GM12878 (cell line): ENCODE measurements around the gene NCKIPSD. TPM values are rescaled to one million over a fixed set of nuclear protein-coding genes. Genes with fewer than 3 reads are reported as not detected.

Experiments
- BMI1 ChIP-seq: fragments of 450-650 bp; IDR thresholded peaks from 2 replicates; pipeline ENCODE4 v1.6.1; 2016; ENCODE audit warnings: mild to moderate bottlenecking, moderate library complexity, borderline replicate concordance
- CHD4 ChIP-seq: fragments of 200-600 bp; sonication (generic); IDR thresholded peaks from 2 replicates; pipeline ENCODE4 v1.6.1; 2016; ENCODE audit warnings: mild to moderate bottlenecking
- IKZF2 ChIP-seq, 2 experiments: fragments of 450-650 bp; IDR thresholded peaks; 2 replicates each; pipeline ENCODE4 v1.6.1; 2017; ENCODE audit warnings: mild to moderate bottlenecking in 2 of 2, moderate library complexity in 2 of 2
- JUNB ChIP-seq: IDR thresholded peaks from 2 replicates; pipeline ENCODE4 v1.6.1; 2016; ENCODE audit warnings: antibody characterized with exemption, mild to moderate bottlenecking
- KLF5 ChIP-seq: fragments of 450-650 bp; IDR thresholded peaks from 2 replicates; pipeline ENCODE4 v1.6.1; 2014; ENCODE audit warnings: mild to moderate bottlenecking; ENCODE audit not compliant: partially characterized antibody
- LARP7 ChIP-seq: fragments of 450-650 bp; IDR thresholded peaks from 2 replicates; pipeline ENCODE4 v1.6.1; 2017; ENCODE audit warnings: mild to moderate bottlenecking
- MEF2A ChIP-seq: IDR thresholded peaks from 2 replicates; pipeline ENCODE4 v1.6.1; 2011; ENCODE audit warnings: low read depth, mild to moderate bottlenecking, low read length, moderate library complexity; ENCODE audit not compliant: insufficient read depth
- NFXL1 ChIP-seq: fragments of 450-650 bp; IDR thresholded peaks from 2 replicates; pipeline ENCODE4 v1.6.1; 2017; ENCODE audit warnings: antibody characterized with exemption, mild to moderate bottlenecking, borderline replicate concordance
- NFYB ChIP-seq: IDR thresholded peaks from 2 replicates; pipeline ENCODE4 v1.6.1; 2011; ENCODE audit warnings: low read depth, mild to moderate bottlenecking, low read length, improper control_type of control experiment, moderate library complexity; ENCODE audit not compliant: insufficient read depth
- PML ChIP-seq: IDR thresholded peaks from 2 replicates; pipeline ENCODE4 v1.6.1; 2012; ENCODE audit warnings: low read length, inconsistent platforms
- RCOR1 ChIP-seq: conservative IDR thresholded peaks from 2 replicates; pipeline ENCODE4 v1.6.1; 2012; ENCODE audit warnings: low read depth, low read length, improper control_type of control experiment
- SIX5 ChIP-seq: IDR thresholded peaks from 2 replicates; pipeline ENCODE4 v1.6.1; 2011; ENCODE audit warnings: mild to moderate bottlenecking, low read depth, low read length, moderate library complexity; ENCODE audit not compliant: severe bottlenecking
- SMAD1 ChIP-seq: fragments of 450-650 bp; IDR thresholded peaks from 2 replicates; pipeline ENCODE4 v1.6.1; 2018; ENCODE audit warnings: mild to moderate bottlenecking, low read depth; ENCODE audit not compliant: partially characterized antibody
- SREBF2 ChIP-seq: IDR thresholded peaks from 2 replicates; pipeline ENCODE4 v1.6.1; 2012; ENCODE audit warnings: mild to moderate bottlenecking, low read length
- SRF ChIP-seq, 2 experiments: IDR thresholded peaks; 2 replicates each; pipeline ENCODE4 v1.6.1; 2011; ENCODE audit warnings: low read depth in 2 of 2, low read length in 2 of 2, mild to moderate bottlenecking in 1 of 2, moderate library complexity in 1 of 2
- TBL1XR1 ChIP-seq: IDR thresholded peaks from 2 replicates; pipeline ENCODE4 v1.6.1; 2012; ENCODE audit warnings: low read depth, low read length, improper control_type of control experiment
- WRNIP1 ChIP-seq: IDR thresholded peaks from 2 replicates; pipeline ENCODE4 v1.6.1; 2011; ENCODE audit warnings: low read depth, low read length, improper control_type of control experiment, borderline replicate concordance
- ZNF217 ChIP-seq: fragments of 450-650 bp; IDR thresholded peaks from 2 replicates; pipeline ENCODE4 v1.6.1; 2017; ENCODE audit warnings: antibody characterized with exemption, mild to moderate bottlenecking
- ZSCAN29 ChIP-seq: fragments of 450-650 bp; IDR thresholded peaks from 2 replicates; pipeline ENCODE4 v1.6.1; 2017; ENCODE audit warnings: mild to moderate bottlenecking, moderate library complexity
- polyA plus RNA-seq, 11 experiments: library from polyadenylated mRNA; depleted of rRNA in 4 of 11; unstranded in 6 of 11; stranded (reverse) in 5 of 11; fragments of >200 nt; fragmentation: Nextera tagmentation in 4 of 11; fragmentation: Illumina TruSeq in 1 of 11; extraction: Ambion mirVana in 4 of 11; extraction: Trizol in 1 of 11; gene quantifications; 1 replicate in 1 of 11; 2 replicates in 10 of 11; pipeline versions ENCODE4 v1.2.1 to v1.2.3, GENCODE V29; 2011 to 2016; ENCODE audit warnings: inconsistent platforms in 2 of 11, missing spikeins in 2 of 11, low read depth in 1 of 11
- total RNA-seq, 4 experiments: library from RNA; depleted of rRNA in 3 of 4; stranded (reverse); fragments of >200 nt in 3 of 4; fragmentation: Illumina TruSeq in 1 of 4; extraction: Trizol in 1 of 4; gene quantifications; 2 replicates each; pipeline versions ENCODE4 v1.2.1 to v1.2.3, GENCODE V29; 2013 to 2021
- TF ChIP-seq, protein P1 (sequence below): IDR thresholded peaks from 2 replicates; pipeline ENCODE4 v1.6.1; 2011; ENCODE audit warnings: low read depth, low read length, improper control_type of control experiment, borderline replicate concordance
- TF ChIP-seq, protein P2 (sequence below): fragments of 450-650 bp; IDR thresholded peaks from 2 replicates; pipeline ENCODE4 v1.6.1; 2017; ENCODE audit warnings: mild to moderate bottlenecking, low read depth, inconsistent platforms; ENCODE audit not compliant: poor library complexity, severe bottlenecking
- TF ChIP-seq, protein P3 (sequence below): fragments of 450-650 bp; IDR thresholded peaks from 2 replicates; pipeline ENCODE4 v1.6.1; 2014; ENCODE audit warnings: mild to moderate bottlenecking
- TF ChIP-seq, protein P4 (sequence below): fragments of 450-650 bp; IDR thresholded peaks from 2 replicates; pipeline ENCODE4 v1.6.1; 2017; ENCODE audit warnings: low read depth, mild to moderate bottlenecking, moderate library complexity
- TF ChIP-seq, protein P5 (sequence below): IDR thresholded peaks from 2 replicates; pipeline ENCODE4 v1.6.1; 2012; ENCODE audit warnings: low read depth, low read length, improper control_type of control experiment

Gene NCKIPSD
- total and polyA plus RNA-seq, 10 of the 15 experiments (the other 5 are each of a cell fraction or from before 2014, with no cell fraction given), result 0.93 to 31.6 (median 15.2) TPM

DNA sequence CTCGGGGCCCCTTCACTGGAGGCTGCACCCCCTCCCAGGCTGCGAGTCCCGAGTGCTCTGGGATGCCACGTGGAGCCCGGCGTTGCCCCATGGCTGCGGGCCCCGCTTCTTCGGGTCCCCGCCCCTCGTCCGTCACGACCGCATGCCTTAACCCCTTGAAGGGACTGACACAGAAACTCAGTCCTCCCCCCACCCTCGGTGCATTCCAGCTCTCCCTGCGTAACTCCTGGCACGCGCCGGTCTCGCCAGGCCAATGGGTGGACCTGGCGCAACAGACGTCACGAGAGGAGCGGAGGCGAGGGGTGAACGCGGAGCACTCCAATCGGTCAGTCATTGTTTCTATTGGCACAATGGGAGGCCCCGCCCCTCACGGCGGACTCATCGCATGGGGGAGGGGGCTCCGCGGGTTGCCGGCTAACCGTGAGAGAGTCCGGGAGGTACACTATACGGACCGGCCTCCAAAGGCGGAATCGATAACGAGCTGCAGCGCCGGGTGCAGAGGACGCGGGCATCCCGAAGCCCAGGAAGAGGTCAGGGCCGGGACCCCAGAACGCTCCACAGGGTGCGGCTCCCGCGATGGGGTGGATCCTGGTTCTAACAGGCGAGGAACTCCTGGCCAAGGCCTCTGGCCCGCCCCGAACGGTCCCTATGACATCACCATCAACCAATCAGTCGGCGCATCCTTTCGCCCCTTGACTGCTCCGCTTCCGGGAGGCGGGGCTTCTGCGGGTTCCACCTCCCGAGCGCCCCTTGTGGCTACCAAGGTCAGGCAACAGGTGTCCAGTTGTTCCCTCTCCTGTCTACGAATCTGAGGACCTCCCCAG, 22.0 kb downstream of the NCKIPSD start (continued):
- peak; percentile 40 to 60; a peak in 3 of 4 replicates for TF ChIP-seq IKZF2 (IDR thresholded peaks at IDR 0.05)
- no peak for TF ChIP-seq SIX5
- no peak for TF ChIP-seq BMI1
- TF ChIP-seq WRNIP1, result no peak
- TF ChIP-seq TBL1XR1, result no peak
- TF ChIP-seq, protein P1, sequence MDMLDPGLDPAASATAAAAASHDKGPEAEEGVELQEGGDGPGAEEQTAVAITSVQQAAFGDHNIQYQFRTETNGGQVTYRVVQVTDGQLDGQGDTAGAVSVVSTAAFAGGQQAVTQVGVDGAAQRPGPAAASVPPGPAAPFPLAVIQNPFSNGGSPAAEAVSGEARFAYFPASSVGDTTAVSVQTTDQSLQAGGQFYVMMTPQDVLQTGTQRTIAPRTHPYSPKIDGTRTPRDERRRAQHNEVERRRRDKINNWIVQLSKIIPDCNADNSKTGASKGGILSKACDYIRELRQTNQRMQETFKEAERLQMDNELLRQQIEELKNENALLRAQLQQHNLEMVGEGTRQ, result no peak
- peak in 1 of 2 experiments; percentile 61; a peak in 1 of 4 replicates for TF ChIP-seq SRF (IDR thresholded peaks at IDR 0.05; ENCODE audit: low read depth in 2 of 2, low read length in 2 of 2)
- no peak for TF ChIP-seq NFXL1
- TF ChIP-seq ZSCAN29, result no peak
- no peak for TF ChIP-seq JUNB
- no peak for TF ChIP-seq MEF2A
- TF ChIP-seq ZNF217, result no peak
- peak; percentile 74 for TF ChIP-seq KLF5
- TF ChIP-seq, protein P2, sequence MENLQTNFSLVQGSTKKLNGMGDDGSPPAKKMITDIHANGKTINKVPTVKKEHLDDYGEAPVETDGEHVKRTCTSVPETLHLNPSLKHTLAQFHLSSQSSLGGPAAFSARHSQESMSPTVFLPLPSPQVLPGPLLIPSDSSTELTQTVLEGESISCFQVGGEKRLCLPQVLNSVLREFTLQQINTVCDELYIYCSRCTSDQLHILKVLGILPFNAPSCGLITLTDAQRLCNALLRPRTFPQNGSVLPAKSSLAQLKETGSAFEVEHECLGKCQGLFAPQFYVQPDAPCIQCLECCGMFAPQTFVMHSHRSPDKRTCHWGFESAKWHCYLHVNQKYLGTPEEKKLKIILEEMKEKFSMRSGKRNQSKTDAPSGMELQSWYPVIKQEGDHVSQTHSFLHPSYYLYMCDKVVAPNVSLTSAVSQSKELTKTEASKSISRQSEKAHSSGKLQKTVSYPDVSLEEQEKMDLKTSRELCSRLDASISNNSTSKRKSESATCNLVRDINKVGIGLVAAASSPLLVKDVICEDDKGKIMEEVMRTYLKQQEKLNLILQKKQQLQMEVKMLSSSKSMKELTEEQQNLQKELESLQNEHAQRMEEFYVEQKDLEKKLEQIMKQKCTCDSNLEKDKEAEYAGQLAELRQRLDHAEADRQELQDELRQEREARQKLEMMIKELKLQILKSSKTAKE, result no peak
- TF ChIP-seq, protein P3, sequence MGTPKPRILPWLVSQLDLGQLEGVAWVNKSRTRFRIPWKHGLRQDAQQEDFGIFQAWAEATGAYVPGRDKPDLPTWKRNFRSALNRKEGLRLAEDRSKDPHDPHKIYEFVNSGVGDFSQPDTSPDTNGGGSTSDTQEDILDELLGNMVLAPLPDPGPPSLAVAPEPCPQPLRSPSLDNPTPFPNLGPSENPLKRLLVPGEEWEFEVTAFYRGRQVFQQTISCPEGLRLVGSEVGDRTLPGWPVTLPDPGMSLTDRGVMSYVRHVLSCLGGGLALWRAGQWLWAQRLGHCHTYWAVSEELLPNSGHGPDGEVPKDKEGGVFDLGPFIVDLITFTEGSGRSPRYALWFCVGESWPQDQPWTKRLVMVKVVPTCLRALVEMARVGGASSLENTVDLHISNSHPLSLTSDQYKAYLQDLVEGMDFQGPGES, result no peak
- TF ChIP-seq, protein P4, sequence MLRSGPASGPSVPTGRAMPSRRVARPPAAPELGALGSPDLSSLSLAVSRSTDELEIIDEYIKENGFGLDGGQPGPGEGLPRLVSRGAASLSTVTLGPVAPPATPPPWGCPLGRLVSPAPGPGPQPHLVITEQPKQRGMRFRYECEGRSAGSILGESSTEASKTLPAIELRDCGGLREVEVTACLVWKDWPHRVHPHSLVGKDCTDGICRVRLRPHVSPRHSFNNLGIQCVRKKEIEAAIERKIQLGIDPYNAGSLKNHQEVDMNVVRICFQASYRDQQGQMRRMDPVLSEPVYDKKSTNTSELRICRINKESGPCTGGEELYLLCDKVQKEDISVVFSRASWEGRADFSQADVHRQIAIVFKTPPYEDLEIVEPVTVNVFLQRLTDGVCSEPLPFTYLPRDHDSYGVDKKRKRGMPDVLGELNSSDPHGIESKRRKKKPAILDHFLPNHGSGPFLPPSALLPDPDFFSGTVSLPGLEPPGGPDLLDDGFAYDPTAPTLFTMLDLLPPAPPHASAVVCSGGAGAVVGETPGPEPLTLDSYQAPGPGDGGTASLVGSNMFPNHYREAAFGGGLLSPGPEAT, result peak; percentile 63; the same call in 1 of the 2 replicates
- TF ChIP-seq, protein P5, sequence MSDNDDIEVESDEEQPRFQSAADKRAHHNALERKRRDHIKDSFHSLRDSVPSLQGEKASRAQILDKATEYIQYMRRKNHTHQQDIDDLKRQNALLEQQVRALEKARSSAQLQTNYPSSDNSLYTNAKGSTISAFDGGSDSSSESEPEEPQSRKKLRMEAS, result no peak; the same call in 1 of the 2 replicates
- no peak for TF ChIP-seq CHD4
- peak; percentile 67 for TF ChIP-seq NFYB
- no peak for TF ChIP-seq SMAD1
- no peak for TF ChIP-seq PML
- no peak for TF ChIP-seq RCOR1
- TF ChIP-seq LARP7, result peak; percentile 31; the same call in 1 of the 2 replicates
- TF ChIP-seq SREBF2, result 0 out of 2 replicates have a peak, but pooled peaks have one; percentile 19
